C4-2B (cell line): Measurements from ENCODE around the gene PGLYRP2.
A peak's percentile ranks its signal among the peaks of the same experiment; 100 is the strongest.

Experiments
- H3K27ac ChIP-seq: fragments of 450-650 bp; 2 replicates; pipeline ENCODE4 v1.5.1; 2017
- ZFX ChIP-seq: fragments of 450-650 bp; IDR thresholded peaks from 2 replicates; pipeline ENCODE4 v1.6.1; 2017
- TF ChIP-seq, protein P1 (sequence below): fragments of 450-650 bp; conservative IDR thresholded peaks from 2 replicates; pipeline ENCODE4 v1.5.1; 2017; ENCODE audit warnings: mild to moderate bottlenecking

PGLYRP2 gene

DNA sequence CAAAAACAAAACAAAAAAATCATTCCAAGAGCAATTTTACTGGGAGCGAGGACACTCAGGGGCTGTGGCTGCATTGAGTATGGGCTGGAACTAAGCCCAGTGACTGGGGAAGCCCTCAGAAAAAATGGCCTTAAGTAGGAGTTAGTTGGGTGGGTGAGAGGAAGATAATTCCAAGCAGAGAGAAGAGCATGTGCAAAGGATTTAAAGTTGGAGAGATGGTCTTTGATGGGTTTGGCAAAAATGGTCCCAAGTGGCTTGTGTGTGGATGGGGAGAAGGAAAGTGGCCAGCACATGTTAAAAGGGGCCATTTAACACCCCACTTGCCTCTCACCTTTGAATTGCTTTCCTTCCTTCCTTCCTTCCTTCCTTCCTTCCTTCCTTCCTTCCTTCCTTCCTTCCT, 22.3 kb upstream of the PGLYRP2 start:
- TF ChIP-seq ZFX: no peak
- TF ChIP-seq, protein P1, sequence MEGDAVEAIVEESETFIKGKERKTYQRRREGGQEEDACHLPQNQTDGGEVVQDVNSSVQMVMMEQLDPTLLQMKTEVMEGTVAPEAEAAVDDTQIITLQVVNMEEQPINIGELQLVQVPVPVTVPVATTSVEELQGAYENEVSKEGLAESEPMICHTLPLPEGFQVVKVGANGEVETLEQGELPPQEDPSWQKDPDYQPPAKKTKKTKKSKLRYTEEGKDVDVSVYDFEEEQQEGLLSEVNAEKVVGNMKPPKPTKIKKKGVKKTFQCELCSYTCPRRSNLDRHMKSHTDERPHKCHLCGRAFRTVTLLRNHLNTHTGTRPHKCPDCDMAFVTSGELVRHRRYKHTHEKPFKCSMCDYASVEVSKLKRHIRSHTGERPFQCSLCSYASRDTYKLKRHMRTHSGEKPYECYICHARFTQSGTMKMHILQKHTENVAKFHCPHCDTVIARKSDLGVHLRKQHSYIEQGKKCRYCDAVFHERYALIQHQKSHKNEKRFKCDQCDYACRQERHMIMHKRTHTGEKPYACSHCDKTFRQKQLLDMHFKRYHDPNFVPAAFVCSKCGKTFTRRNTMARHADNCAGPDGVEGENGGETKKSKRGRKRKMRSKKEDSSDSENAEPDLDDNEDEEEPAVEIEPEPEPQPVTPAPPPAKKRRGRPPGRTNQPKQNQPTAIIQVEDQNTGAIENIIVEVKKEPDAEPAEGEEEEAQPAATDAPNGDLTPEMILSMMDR: no peak
- no peak overlapping the region for H3K27ac ChIP-seq

DNA sequence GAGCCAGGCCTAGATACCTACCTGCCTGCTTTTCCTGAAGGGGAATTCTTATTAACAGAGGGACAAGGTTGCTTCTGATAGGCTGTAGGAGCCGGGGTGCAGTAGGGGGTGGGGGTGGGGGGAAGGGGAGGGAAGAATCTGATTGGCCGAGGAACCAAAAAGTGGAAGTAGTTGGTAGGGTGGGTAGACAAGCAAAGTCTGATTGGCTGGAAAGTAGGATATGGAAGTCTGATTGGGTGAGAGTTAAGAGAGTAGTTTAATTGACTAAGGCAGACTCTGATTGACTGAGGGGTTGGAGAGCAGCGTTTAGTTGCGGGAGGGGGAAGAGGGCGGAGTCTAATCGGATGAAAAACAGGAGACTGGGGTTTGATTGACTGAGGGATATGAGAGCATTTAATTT, 19.6 kb upstream of the PGLYRP2 start:
- peak overlapping the region; percentile 12; the same call in 1 of the 2 replicates for H3K27ac ChIP-seq

DNA sequence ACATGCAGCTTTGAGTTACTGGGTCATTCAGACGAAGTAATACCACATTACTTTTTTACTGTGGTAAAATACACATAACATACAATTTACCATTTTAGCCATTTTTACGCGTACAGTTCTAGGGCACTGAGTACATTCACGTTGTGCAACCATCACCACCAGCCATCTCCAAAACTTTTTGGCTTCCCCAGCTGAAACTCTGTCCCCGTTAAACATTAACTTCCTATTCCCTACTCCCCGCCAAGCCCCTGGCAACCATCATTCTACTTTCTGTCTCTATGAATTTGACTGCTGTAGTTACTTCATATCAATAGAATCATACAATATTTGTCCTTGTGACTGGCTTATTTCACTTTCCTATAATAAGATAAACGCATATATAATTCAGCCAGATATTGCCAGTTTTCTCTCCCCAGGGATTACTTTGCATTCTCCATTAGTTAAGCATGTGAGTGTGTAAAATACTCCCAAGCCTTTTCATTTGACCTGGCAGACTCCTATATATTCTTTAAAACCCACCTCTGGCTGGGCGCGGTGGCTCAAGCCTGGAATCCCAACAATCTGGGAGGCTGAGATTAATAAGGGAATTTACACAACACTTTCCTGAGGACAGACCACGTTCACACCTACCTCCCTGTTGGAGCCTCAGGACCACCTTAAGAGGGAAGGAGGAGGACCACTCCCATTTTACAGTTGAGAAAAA, 19.0 kb upstream of the PGLYRP2 start:
- TF ChIP-seq, protein P1: no peak
- TF ChIP-seq ZFX: no peak
- H3K27ac ChIP-seq: peak overlapping the region; percentile 12; the same call in 1 of the 2 replicates

More for the DNA sequence above, 19.6 kb upstream of the PGLYRP2 start:
- TF ChIP-seq, protein P1: no peak
- TF ChIP-seq ZFX: no peak

DNA sequence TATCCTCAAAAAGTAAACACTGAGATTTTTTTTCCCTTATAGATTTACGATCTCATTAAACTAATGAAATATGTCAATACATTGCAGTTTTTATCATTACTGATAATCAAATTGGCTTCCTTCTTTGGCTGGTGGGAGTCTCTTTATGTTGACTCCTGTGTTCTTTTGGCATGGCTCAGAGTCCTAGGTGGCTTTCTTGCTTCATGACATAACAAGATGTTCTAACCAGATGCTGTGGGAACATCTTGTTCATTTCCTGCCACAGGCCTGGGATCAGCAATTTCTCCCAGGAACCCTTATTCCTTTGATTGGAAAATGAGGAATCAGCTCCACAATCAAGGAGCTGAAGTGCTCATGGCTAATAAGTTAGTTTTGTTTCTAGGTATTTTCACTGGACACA, 15.8 kb upstream of the PGLYRP2 start:
- TF ChIP-seq, protein P1: no peak
- no peak for TF ChIP-seq ZFX

GRCh38 chr19:15488489-15489226, 9.4 kb upstream of the PGLYRP2 start:
- TF ChIP-seq ZFX: no peak
- TF ChIP-seq, protein P1: no peak
- peak overlapping the region; percentile 9; the same call in 1 of the 2 replicates for H3K27ac ChIP-seq

More for the DNA sequence above, 15.8 kb upstream of the PGLYRP2 start:
- peak overlapping the region; percentile 79 for H3K27ac ChIP-seq

DNA sequence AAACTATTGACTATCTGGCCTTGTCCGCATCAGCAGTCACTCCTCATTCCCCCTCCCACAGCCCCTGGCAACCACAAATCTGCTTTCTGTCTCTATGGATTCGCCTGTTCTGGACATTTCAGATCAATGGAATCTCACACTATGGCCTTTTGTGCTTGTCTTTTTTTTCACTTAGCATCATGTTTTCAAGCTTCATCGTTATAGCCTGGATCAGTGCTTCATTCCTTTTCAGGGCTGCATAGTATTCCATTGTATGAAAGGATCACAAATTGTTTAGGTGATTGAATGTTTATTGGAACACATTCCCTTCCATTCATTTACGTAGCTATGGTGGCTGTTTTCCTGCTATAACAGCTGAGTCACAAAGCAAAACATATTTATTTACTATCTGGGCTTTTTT, 7.7 kb upstream of the PGLYRP2 start:
- H3K27ac ChIP-seq: no peak overlapping the region
- TF ChIP-seq, protein P1: no peak
- TF ChIP-seq ZFX: no peak

DNA sequence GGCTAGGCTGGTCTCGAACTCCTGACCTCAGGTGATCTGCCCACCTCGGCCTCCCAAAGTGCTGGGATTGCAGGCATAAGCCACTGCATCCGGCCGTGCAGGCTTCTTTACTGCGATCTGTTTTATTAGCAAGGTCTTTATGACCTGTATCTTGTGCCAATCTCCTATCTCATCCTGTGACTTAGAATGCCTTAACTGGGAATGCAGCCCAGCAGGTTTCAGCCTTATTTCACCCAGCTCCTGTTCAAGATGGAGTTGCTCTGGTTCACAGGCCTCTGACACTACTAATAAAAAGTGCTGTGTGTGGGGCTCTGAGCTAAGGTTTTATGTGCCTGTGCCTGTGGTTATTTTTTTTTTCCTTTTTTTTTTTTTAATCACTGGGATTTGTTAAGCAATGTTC, 6.5 kb upstream of the PGLYRP2 start:
- peak overlapping the region; percentile 28 for H3K27ac ChIP-seq

GRCh38 chr19:15480996-15481395, 1.7 kb upstream of the PGLYRP2 start:
- peak overlapping the region; percentile 77 for H3K27ac ChIP-seq
